ENCODE measurements around the gene CD22.

DNA sequence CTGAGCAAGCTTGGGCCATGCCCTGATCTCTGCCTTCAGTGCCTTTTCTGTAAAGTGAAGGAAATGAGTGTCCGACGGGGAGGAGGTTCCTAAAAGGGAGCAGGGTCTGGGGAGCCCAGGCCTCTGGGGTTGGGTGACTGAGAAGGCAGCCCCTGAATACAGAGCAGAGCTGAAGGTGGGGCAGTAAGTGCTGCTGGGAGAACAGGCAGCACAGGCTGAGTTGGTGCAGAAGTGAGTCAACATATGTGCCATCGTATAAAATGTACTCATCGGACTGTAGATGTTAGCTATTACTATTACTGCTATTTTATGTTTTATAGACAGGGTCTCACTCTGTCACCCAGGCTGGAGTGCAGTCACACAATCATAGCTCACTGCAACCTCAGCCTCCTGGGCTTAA lies 47.7 kb upstream of the CD22 start:
- TF ChIP-seq TAF1 (IDR thresholded peaks at IDR 0.05; ENCODE audit: borderline replicate concordance, low read depth, low read length) (no peak), POLR2AphosphoS5 (IDR thresholded peaks at IDR 0.05; ENCODE audit: low read depth, low read length) (no peak)
